ENCODE data around the gene PDZD2.

Gene PDZD2

GRCh38 chr5:31844622-31845345, 205.9 kb downstream of the PDZD2 start:
- TF ChIP-seq ZNF274 (IDR thresholded peaks at IDR 0.05; ENCODE audit: low read depth, low read length) (no peak), SUZ12 (IDR thresholded peaks at IDR 0.05; ENCODE audit: extremely low read depth, insufficient read depth, insufficient read length) (no peak), YY1 (IDR thresholded peaks at IDR 0.05; ENCODE audit: insufficient read depth, insufficient read length) (no peak)
- Histone ChIP-seq H3K27me3 (ENCODE audit: insufficient read depth, insufficient read length) (no peaks in the 10 kb centered on the region), H3K4me3 (ENCODE audit: insufficient read length, low read depth) (no peak overlapping the region), H3K4me1 (ENCODE audit: insufficient read depth, insufficient read length) (no peaks in the 10 kb centered on the region), H3K36me3 (ENCODE audit: insufficient read depth, insufficient read length, low read length) (no peaks in the 10 kb centered on the region), H3K9me3 (ENCODE audit: insufficient read depth, low read length) (0 out of 2 replicates have a peak, but pooled peaks cover under 1% of the 10 kb centered on the region), H3K9ac (ENCODE audit: insufficient read length, low read depth) (no peak overlapping the region)
- DNase-seq (ENCODE audit: low read depth, low spot score) = no peak

GRCh38 chr5:31845361-31845760, 206.4 kb downstream of the PDZD2 start:
- Histone ChIP-seq H3K4me1 (ENCODE audit: insufficient read depth, insufficient read length) (no peaks in the 10 kb centered on the region), H3K27me3 (ENCODE audit: insufficient read depth, insufficient read length) (no peaks in the 10 kb centered on the region), H3K9ac (ENCODE audit: insufficient read length, low read depth) (no peak overlapping the region), H3K36me3 (ENCODE audit: insufficient read depth, insufficient read length, low read length) (no peaks in the 10 kb centered on the region), H3K4me3 (ENCODE audit: insufficient read length, low read depth) (no peak overlapping the region), H3K9me3 (ENCODE audit: insufficient read depth, low read length) (no peaks in the 10 kb centered on the region)
- no peak for TF ChIP-seq YY1 (IDR thresholded peaks at IDR 0.05; ENCODE audit: insufficient read depth, insufficient read length)
- TF ChIP-seq SUZ12 (IDR thresholded peaks at IDR 0.05; ENCODE audit: extremely low read depth, insufficient read depth, insufficient read length) = no peak
- TF ChIP-seq ZNF274 (IDR thresholded peaks at IDR 0.05; ENCODE audit: low read depth, low read length) = no peak
- DNase-seq (ENCODE audit: low read depth, low spot score) = no peak

- H3K9me3 ChIP-seq (ENCODE audit: insufficient read depth, low read length) = no peaks in the 10 kb centered on the region
- no peak overlapping the region for H3K4me3 ChIP-seq (ENCODE audit: insufficient read length, low read depth)
- TF ChIP-seq SUZ12 (IDR thresholded peaks at IDR 0.05; ENCODE audit: extremely low read depth, insufficient read depth, insufficient read length) = no peak
- no peak for TF ChIP-seq ZNF274 (IDR thresholded peaks at IDR 0.05; ENCODE audit: low read depth, low read length)
- TF ChIP-seq YY1 (IDR thresholded peaks at IDR 0.05; ENCODE audit: insufficient read depth, insufficient read length) = no peak
- no peaks in the 10 kb centered on the region for H3K36me3 ChIP-seq (ENCODE audit: insufficient read depth, insufficient read length, low read length)
- H3K4me1 ChIP-seq (ENCODE audit: insufficient read depth, insufficient read length) = no peaks in the 10 kb centered on the region
- no peaks in the 10 kb centered on the region for H3K27me3 ChIP-seq (ENCODE audit: insufficient read depth, insufficient read length)
- no peak overlapping the region for H3K9ac ChIP-seq (ENCODE audit: insufficient read length, low read depth)
- DNase-seq (ENCODE audit: low read depth, low spot score) = no peak
Measured at GRCh38 chr5:31846934-31847333, 208.0 kb downstream of the PDZD2 start.

- Histone ChIP-seq H3K27me3 (ENCODE audit: insufficient read depth, insufficient read length) (no peaks in the 10 kb centered on the region), H3K4me1 (ENCODE audit: insufficient read depth, insufficient read length) (no peaks in the 10 kb centered on the region), H3K9ac (ENCODE audit: insufficient read length, low read depth) (no peak overlapping the region), H3K4me3 (ENCODE audit: insufficient read length, low read depth) (no peak overlapping the region), H3K9me3 (ENCODE audit: insufficient read depth, low read length) (no peaks in the 10 kb centered on the region), H3K36me3 (ENCODE audit: insufficient read depth, insufficient read length, low read length) (no peaks in the 10 kb centered on the region)
- no peak for DNase-seq (ENCODE audit: low read depth, low spot score)
- no peak for TF ChIP-seq ZNF274 (IDR thresholded peaks at IDR 0.05; ENCODE audit: low read depth, low read length)
- TF ChIP-seq SUZ12 (IDR thresholded peaks at IDR 0.05; ENCODE audit: extremely low read depth, insufficient read depth, insufficient read length) = no peak
- TF ChIP-seq YY1 (IDR thresholded peaks at IDR 0.05; ENCODE audit: insufficient read depth, insufficient read length) = no peak
Measured at GRCh38 chr5:31847354-31847753, 208.4 kb downstream of the PDZD2 start.

- Histone ChIP-seq H3K9me3 (ENCODE audit: insufficient read depth, low read length) (no peaks in the 10 kb centered on the region), H3K27me3 (ENCODE audit: insufficient read depth, insufficient read length) (no peaks in the 10 kb centered on the region), H3K4me3 (ENCODE audit: insufficient read length, low read depth) (no peak overlapping the region), H3K4me1 (ENCODE audit: insufficient read depth, insufficient read length) (peaks cover 2% of the 10 kb centered on the region), H3K9ac (ENCODE audit: insufficient read length, low read depth) (no peak overlapping the region), H3K36me3 (ENCODE audit: insufficient read depth, insufficient read length, low read length) (no peaks in the 10 kb centered on the region)
- DNase-seq (ENCODE audit: low read depth, low spot score) = no peak
- TF ChIP-seq SUZ12 (IDR thresholded peaks at IDR 0.05; ENCODE audit: extremely low read depth, insufficient read depth, insufficient read length) (no peak), ZNF274 (IDR thresholded peaks at IDR 0.05; ENCODE audit: low read depth, low read length) (no peak), YY1 (IDR thresholded peaks at IDR 0.05; ENCODE audit: insufficient read depth, insufficient read length) (no peak)
Measured at GRCh38 chr5:31850981-31851689, 212.2 kb downstream of the PDZD2 start.

- DNase-seq (ENCODE audit: low read depth, low spot score) = no peak
- peaks cover 5% of the 10 kb centered on the region; the same call in 1 of the 2 replicates for H3K9me3 ChIP-seq (ENCODE audit: insufficient read depth, low read length)
- peak overlapping the region; percentile 60 for H3K4me3 ChIP-seq (ENCODE audit: insufficient read length, low read depth)
- TF ChIP-seq YY1 (IDR thresholded peaks at IDR 0.05; ENCODE audit: insufficient read depth, insufficient read length) (no peak), ZNF274 (IDR thresholded peaks at IDR 0.05; ENCODE audit: low read depth, low read length) (no peak), SUZ12 (IDR thresholded peaks at IDR 0.05; ENCODE audit: extremely low read depth, insufficient read depth, insufficient read length) (no peak)
- no peaks in the 10 kb centered on the region for H3K27me3 ChIP-seq (ENCODE audit: insufficient read depth, insufficient read length)
- H3K9ac ChIP-seq (ENCODE audit: insufficient read length, low read depth) = peak overlapping the region; percentile 36
- peaks cover 8% of the 10 kb centered on the region for H3K36me3 ChIP-seq (ENCODE audit: insufficient read depth, insufficient read length, low read length)
- peaks cover 2% of the 10 kb centered on the region for H3K4me1 ChIP-seq (ENCODE audit: insufficient read depth, insufficient read length)
Measured at GRCh38 chr5:31853398-31854135, 214.6 kb downstream of the PDZD2 start.

All from NT2/D1 (cell line).